A549 (cell line): ENCODE measurements around the gene ZSCAN26. TPM values are rescaled to one million over a fixed set of nuclear protein-coding genes. Genes with fewer than 3 reads are reported as not detected.

ENCODE experiments used
- ATAC-seq, 2 experiments: fragments of 200-7000 bp in 1 of 2; fragments of >200 bp in 1 of 2; cut with Nextera tagmentation in 1 of 2; cut with Tn5 transposase in 1 of 2; 3 replicates each; pipeline versions ENCODE4 v1.8.0 to v1.9.1; 2018 to 2020; ENCODE audit warnings: mild to moderate bottlenecking in 1 of 2, moderate library complexity in 1 of 2
- CTCF ChIA-PET: fragments of 300-600 bp; sonication (Branson Sonifier 250); formaldehyde crosslinking; extraction: SDS; loops from one replicate; lab custom pipeline; 2021; ENCODE audit warnings: antibody characterized with exemption, inconsistent platforms; lab: Yijun Ruan, JAX
- POLR2A ChIA-PET: fragments of 350-600 bp; formaldehyde crosslinking; extraction: SDS; loops from one replicate; lab custom pipeline; 2021; ENCODE audit warnings: antibody characterized with exemption, inconsistent platforms; lab: Yijun Ruan, JAX
- DNase-seq, 2 experiments: peaks; one replicate each; pipeline versions ENCODE4 v3.0.0 to v3.0.0-alpha.2; 2011 to 2016; ENCODE audit warnings: low read depth in 1 of 2, low spot score in 1 of 2
- FAIRE-seq: peaks from 2 replicates; lab custom pipeline; 2011; peaks lifted over from hg19 to GRCh38; lab: Jason Lieb, UNC
- H3K27ac ChIP-seq, 2 experiments: fragments of >200 bp; sonication (Bioruptor Twin); formaldehyde crosslinking; 3 replicates each; pipeline ENCODE4 v1.5.1; 2016 to 2017
- H3K4me1 ChIP-seq: fragments of >200 bp; sonication (Bioruptor Twin); formaldehyde crosslinking; 3 replicates; pipeline ENCODE4 v1.6.1; 2016
- H3K4me2 ChIP-seq: fragments of >200 bp; sonication (Bioruptor Twin); formaldehyde crosslinking; 3 replicates; pipeline ENCODE4 v1.6.1; 2016
- H3K4me3 ChIP-seq: fragments of >200 bp; sonication (Bioruptor Twin); formaldehyde crosslinking; 3 replicates; pipeline ENCODE4 v1.5.1; 2016
- H3K9me3 ChIP-seq: fragments of >200 bp; sonication (Bioruptor Twin); formaldehyde crosslinking; 3 replicates; pipeline ENCODE4 v1.6.1; 2016
- CBX2 ChIP-seq: fragments of 200-600 bp; sonication (generic); IDR thresholded peaks from 2 replicates; pipeline ENCODE4 v1.6.1; 2016; ENCODE audit warnings: low read depth, mild to moderate bottlenecking, borderline replicate concordance
- EP300 ChIP-seq, 2 experiments: fragments of >200 bp; sonication (Bioruptor Twin); formaldehyde crosslinking; IDR thresholded peaks; 2 replicates in 1 of 2; 3 replicates in 1 of 2; pipeline ENCODE4 v1.6.1; 2016 to 2017
- FOXS1 ChIP-seq: fragments of 250-450 bp; sonication (Bioruptor Pico); IDR thresholded peaks from 2 replicates; pipeline ENCODE4 v1.5.0; 2020; ENCODE audit warnings: mild to moderate bottlenecking, moderate library complexity
- HDAC2 ChIP-seq: fragments of 200-600 bp; sonication (generic); IDR thresholded peaks from 2 replicates; pipeline ENCODE4 v1.6.1; 2016
- KDM5A ChIP-seq: fragments of 200-600 bp; sonication (generic); IDR thresholded peaks from 2 replicates; pipeline ENCODE4 v1.6.1; 2016; ENCODE audit warnings: antibody characterized with exemption, mild to moderate bottlenecking
- MAZ ChIP-seq: fragments of 150-350 bp; IDR thresholded peaks from 2 replicates; pipeline ENCODE4 v1.6.1; 2014; ENCODE audit warnings: antibody characterized with exemption, low read depth, low read length, borderline replicate concordance
- NPAS2 ChIP-seq: fragments of 250-450 bp; sonication (Bioruptor Pico); IDR thresholded peaks from 2 replicates; pipeline ENCODE4 v1.8.0; 2022; ENCODE audit warnings: mild to moderate bottlenecking, moderate library complexity, borderline replicate concordance
- PHF8 ChIP-seq: fragments of 200-600 bp; sonication (generic); IDR thresholded peaks from 2 replicates; pipeline ENCODE4 v1.6.1; 2016; ENCODE audit warnings: low read depth, mild to moderate bottlenecking, antibody characterized with exemption, moderate library complexity, borderline replicate concordance
- POLR2AphosphoS2 ChIP-seq: conservative IDR thresholded peaks from 2 replicates; pipeline ENCODE4 v1.6.1; 2012; ENCODE audit warnings: low read length, improper control_type of control experiment, inconsistent platforms
- RARB ChIP-seq: fragments of 250-450 bp; sonication (Bioruptor Pico); IDR thresholded peaks from 2 replicates; pipeline ENCODE4 v1.8.0; 2021; ENCODE audit warnings: mild to moderate bottlenecking, moderate library complexity
- RNF2 ChIP-seq: fragments of 200-600 bp; sonication (generic); IDR thresholded peaks from 2 replicates; pipeline ENCODE4 v1.6.1; 2016; ENCODE audit warnings: low read depth, mild to moderate bottlenecking, antibody characterized with exemption, moderate library complexity, borderline replicate concordance
- TP53 ChIP-seq: fragments of 250-450 bp; sonication (Bioruptor Pico); IDR thresholded peaks from 2 replicates; pipeline ENCODE4 v1.5.0; 2021; ENCODE audit warnings: mild to moderate bottlenecking, moderate library complexity
- ZC3H11A ChIP-seq: fragments of 450-650 bp; IDR thresholded peaks from 2 replicates; pipeline ENCODE4 v1.6.1; 2014; ENCODE audit warnings: antibody characterized with exemption, mild to moderate bottlenecking
- ZSCAN20 ChIP-seq: fragments of 250-450 bp; sonication (Bioruptor Pico); IDR thresholded peaks from 2 replicates; pipeline ENCODE4 v1.8.0; 2022; ENCODE audit warnings: mild to moderate bottlenecking, moderate library complexity
- WGBS: methylation state at CpG from one replicate; pipeline ENCODE4 v1.1.6; 2017; ENCODE audit errors: missing lambda C conversion rate; 5-methylcytosine and 5-hydroxymethylcytosine counted together
- polyA plus RNA-seq, 4 experiments: library from polyadenylated mRNA; depleted of rRNA in 3 of 4; stranded (reverse); fragments of >200 nt; fragmentation: RNase III in 1 of 4; extraction: RNeasy Plus Mini Kit Qiagen cat#74134 plus additional on column Dnase treatment in 1 of 4; gene quantifications; 2 replicates in 3 of 4; 3 replicates in 1 of 4; pipeline ENCODE4 v1.2.3, GENCODE V29; 2011 to 2017
- TF ChIP-seq, protein P1 (sequence below): fragments of 250-450 bp; sonication (Bioruptor Pico); IDR thresholded peaks from 2 replicates; pipeline ENCODE4 v1.5.0; 2020; ENCODE audit warnings: low read depth, mild to moderate bottlenecking, moderate library complexity
- TF ChIP-seq, protein P2 (sequence below): fragments of >200 bp; sonication (Bioruptor Twin); formaldehyde crosslinking; IDR thresholded peaks from 3 replicates; pipeline ENCODE4 v1.6.1; 2016

ZSCAN26 gene
- polyA plus RNA-seq, 2 of the 4 experiments (the other 2 are of a cell fraction) = 6.2 to 10.1 TPM

DNA sequence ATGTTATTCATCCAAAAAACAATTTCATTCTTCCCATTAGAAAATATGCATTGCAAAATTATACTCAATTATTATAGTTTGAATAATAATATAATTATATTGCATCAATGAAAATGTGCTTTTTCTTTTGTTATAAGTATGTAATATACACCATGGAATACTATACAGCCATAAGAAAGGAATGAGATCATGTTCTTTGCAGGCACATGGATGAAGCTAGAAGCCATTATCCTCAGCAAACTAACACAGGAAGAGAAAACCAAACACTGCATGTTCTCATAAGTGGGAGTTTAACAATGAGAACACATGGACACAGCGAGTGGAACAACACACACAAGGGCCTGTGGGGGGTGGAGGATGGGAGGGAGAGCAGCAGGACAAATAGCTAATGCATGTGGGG lies 9.9 kb upstream of the ZSCAN26 start:
- POLR2A ChIA-PET = no interaction called here
- H3K4me2 ChIP-seq = no peak overlapping the region
- TF ChIP-seq NPAS2 (CRISPR knock-in tag) (no peak), EP300 (IDR thresholded peaks at IDR 0.05) (no peak), ZSCAN20 (CRISPR knock-in tag) (no peak), RARB (no peak)
- TF ChIP-seq, protein P1, sequence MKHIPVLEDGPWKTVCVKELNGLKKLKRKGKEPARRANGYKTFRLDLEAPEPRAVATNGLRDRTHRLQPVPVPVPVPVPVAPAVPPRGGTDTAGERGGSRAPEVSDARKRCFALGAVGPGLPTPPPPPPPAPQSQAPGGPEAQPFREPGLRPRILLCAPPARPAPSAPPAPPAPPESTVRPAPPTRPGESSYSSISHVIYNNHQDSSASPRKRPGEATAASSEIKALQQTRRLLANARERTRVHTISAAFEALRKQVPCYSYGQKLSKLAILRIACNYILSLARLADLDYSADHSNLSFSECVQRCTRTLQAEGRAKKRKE (CRISPR knock-in tag) = no peak
- TF ChIP-seq, protein P2, sequence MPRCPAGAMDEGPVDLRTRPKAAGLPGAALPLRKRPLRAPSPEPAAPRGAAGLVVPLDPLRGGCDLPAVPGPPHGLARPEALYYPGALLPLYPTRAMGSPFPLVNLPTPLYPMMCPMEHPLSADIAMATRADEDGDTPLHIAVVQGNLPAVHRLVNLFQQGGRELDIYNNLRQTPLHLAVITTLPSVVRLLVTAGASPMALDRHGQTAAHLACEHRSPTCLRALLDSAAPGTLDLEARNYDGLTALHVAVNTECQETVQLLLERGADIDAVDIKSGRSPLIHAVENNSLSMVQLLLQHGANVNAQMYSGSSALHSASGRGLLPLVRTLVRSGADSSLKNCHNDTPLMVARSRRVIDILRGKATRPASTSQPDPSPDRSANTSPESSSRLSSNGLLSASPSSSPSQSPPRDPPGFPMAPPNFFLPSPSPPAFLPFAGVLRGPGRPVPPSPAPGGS = no peak
- H3K4me3 ChIP-seq = no peak overlapping the region
- WGBS = no CpG with 5 or more reads among the region's 1 CpG
- no peak for ATAC-seq
- H3K27ac ChIP-seq = no peak overlapping the region
- CTCF ChIA-PET = no interaction called here
- no peak for FAIRE-seq
- no peaks in the 10 kb centered on the region for H3K9me3 ChIP-seq
- no peak for DNase-seq
- peaks cover 5% of the 10 kb centered on the region; the same call in 1 of the 3 replicates for H3K4me1 ChIP-seq

DNA sequence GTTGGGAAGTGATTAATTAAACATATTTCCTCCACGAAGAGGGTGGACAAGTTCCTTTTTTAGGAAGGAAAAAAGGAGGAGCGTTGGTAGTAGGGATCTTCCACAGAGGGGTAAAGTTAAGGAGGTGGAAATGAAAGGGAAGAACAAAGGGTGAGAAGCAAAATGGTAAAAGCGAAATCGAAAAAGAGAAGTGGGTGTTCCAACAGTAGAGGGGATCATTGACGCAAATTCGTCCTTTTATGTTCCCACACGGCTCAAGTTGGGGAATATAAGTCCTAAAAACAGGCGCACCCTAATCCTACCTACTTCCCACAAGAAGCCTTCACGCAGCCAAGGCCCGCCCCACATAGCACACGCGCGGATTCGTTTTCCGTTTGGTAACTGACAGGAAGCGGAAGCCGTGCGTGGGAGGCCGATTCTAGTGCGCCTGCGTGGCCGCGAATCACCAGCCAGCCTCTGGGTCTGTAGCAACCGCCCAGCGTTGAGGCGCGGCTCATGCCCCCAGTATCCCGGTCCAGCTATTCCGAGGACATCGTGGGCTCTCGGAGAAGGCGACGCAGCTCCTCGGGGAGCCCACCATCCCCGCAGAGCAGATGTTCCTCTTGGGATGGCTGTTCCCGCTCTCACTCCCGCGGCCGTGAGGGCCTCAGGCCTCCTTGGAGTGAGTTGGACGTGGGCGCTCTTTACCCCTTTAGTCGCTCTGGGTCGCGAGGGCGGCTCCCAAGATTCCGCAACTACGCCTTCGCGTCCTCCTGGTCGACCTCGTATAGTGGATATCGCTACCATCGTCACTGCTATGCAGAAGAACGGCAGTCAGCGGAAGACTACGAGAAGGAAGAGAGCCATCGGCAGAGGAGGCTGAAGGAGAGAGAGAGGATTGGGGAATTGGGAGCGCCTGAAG lies 7.8 kb upstream of the ZSCAN26 start, which contains the start of gene NKAPL:
TSS of gene NKAPL (plus strand) at position 421 of the 901 bp plus-strand sequence. CDS start at position 496, 75 bp downstream.
- ATAC-seq (no peak), DNase-seq (no peak), FAIRE-seq (no peak)
- H3K27ac ChIP-seq = no peak within 1 kb of the TSS
- ChIA-PET CTCF (no interaction called here), POLR2A (interaction anchor here (1.0 kb wide), 1 partner anchor 8 kb away, joined by 3 read pairs; no protein-coding TSS in a partner anchor)
- no peak within 1 kb of the TSS for H3K4me2 ChIP-seq
- H3K9me3 ChIP-seq = no peaks in the 10 kb centered on the region
- no peak for TF ChIP-seq TP53
- no peak for TF ChIP-seq KDM5A
- TF ChIP-seq FOXS1 (CRISPR knock-in tag) = no peak
- TF ChIP-seq HDAC2 = no peak
- no peak for TF ChIP-seq POLR2AphosphoS2
- no peak within 1 kb of the TSS for H3K4me3 ChIP-seq
- H3K4me1 ChIP-seq = no peaks in the 10 kb centered on the region
- WGBS = 87% methylated on average over 50 of the region's 58 CpGs

DNA sequence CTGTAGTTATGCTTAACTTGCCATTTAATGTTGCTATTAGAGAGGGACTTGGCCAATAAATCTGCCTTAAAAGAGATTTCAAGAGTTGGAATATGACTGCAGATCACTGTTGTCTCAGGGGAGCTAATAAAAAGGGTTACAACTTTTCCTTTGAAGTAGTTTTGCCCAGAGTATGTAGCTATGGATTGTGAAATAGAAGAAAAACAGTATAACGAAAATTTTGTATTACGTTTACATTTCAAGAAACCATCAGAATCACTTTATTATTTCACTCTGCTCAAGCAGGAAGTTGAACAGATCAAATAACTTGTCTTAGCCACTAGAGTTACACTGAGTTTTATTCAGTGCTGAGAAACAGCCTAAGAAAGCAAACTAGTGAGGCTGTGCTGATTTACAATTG lies 3.0 kb upstream of the ZSCAN26 start:
- no peak for TF ChIP-seq CBX2
- no peak for TF ChIP-seq HDAC2
- TF ChIP-seq ZC3H11A = no peak
- TF ChIP-seq RNF2 = no peak
- no peak for TF ChIP-seq MAZ
- no peak for TF ChIP-seq PHF8
- WGBS = 41% methylated on average over 2 of the region's 2 CpGs
- Histone ChIP-seq H3K4me1 (peaks cover 16% of the 10 kb centered on the region), H3K27ac (no peak overlapping the region), H3K9me3 (no peaks in the 10 kb centered on the region), H3K4me3 (no peak overlapping the region), H3K4me2 (no peak overlapping the region)
- DNase-seq = no peak
- no peak for ATAC-seq
- no peak for FAIRE-seq
- CTCF ChIA-PET = interaction anchor here (0.7 to 0.8 kb wide), 2 partner anchors 38 to 91 kb away, joined by 3 read pairs; no protein-coding TSS in a partner anchor
- POLR2A ChIA-PET = no interaction called here
